ENCODE results near the gene CDH7.

Gene CDH7

DNA sequence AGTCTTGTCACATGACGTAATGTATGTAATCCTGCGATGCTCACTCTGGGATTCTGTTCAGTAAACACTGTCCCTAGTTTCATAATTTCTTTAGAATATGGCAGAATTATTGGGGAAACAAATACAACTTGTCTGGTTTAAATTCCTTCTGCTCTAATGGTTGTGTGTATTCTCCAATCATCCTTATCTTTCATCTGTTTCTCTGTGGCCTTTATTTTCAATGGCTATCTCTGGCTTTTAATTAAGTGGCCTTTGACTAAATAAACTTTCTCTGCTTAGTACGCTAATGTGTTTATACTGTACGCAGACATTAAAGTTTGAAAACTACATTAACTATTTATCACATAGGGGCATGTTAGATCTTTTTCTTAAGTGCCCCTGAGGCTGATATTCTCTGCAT is 40.9 kb downstream of the CDH7 start:
- no peak overlapping the region for H3K4me3 ChIP-seq (ENCODE audit: low read depth in 1 of 2, low read length in 1 of 2)
- no peaks in the 10 kb centered on the region for H3K27me3 ChIP-seq
- no peaks in the 10 kb centered on the region for H3K36me3 ChIP-seq
- TF ChIP-seq, protein P1, sequence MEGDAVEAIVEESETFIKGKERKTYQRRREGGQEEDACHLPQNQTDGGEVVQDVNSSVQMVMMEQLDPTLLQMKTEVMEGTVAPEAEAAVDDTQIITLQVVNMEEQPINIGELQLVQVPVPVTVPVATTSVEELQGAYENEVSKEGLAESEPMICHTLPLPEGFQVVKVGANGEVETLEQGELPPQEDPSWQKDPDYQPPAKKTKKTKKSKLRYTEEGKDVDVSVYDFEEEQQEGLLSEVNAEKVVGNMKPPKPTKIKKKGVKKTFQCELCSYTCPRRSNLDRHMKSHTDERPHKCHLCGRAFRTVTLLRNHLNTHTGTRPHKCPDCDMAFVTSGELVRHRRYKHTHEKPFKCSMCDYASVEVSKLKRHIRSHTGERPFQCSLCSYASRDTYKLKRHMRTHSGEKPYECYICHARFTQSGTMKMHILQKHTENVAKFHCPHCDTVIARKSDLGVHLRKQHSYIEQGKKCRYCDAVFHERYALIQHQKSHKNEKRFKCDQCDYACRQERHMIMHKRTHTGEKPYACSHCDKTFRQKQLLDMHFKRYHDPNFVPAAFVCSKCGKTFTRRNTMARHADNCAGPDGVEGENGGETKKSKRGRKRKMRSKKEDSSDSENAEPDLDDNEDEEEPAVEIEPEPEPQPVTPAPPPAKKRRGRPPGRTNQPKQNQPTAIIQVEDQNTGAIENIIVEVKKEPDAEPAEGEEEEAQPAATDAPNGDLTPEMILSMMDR (IDR thresholded peaks at IDR 0.05) = no peak
- H3K27ac ChIP-seq = no peak overlapping the region
- H3K4me1 ChIP-seq (ENCODE audit: control insufficient read depth in 1 of 2, insufficient read depth in 1 of 2, low read depth in 1 of 2, low read length in 1 of 2) = no peaks in the 10 kb centered on the region
- no peaks in the 10 kb centered on the region for H3K9me3 ChIP-seq

DNA sequence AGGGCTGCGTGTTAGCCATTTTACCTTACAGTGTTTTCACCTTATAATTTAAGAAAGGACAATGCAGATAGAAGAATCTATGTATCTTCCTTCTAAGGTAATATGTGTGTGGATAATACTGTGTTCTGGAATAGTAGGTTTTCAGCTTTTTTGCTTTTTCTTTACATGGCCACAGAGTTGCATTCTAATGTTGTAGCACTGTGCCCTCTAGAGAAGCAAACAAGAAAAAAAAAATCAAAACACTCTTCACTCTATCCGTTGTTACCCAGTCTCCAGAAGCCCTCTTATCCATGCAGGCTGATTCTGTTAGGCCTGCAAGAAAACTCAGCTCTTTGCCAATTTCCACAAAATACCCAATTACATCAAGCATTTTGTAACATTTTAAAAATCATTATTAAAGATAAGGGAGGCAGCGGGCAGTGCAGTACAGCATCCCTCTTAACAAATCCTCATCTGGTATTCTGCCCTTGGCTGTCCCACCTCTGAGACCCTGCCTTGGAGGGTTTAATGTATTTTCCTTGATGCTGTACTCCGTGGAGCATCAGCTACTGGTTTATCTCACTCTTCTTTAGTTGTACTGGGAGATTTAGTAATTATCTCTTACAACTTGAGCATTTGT is 41.8 kb downstream of the CDH7 start:
- TF ChIP-seq, protein P1 (IDR thresholded peaks at IDR 0.05) = no peak
- no peak overlapping the region for H3K4me3 ChIP-seq (ENCODE audit: low read depth in 1 of 2, low read length in 1 of 2)
- no peaks in the 10 kb centered on the region for H3K36me3 ChIP-seq
- H3K9me3 ChIP-seq = no peaks in the 10 kb centered on the region
- H3K27me3 ChIP-seq = no peaks in the 10 kb centered on the region
- H3K27ac ChIP-seq = no peak overlapping the region
- no peaks in the 10 kb centered on the region for H3K4me1 ChIP-seq (ENCODE audit: control insufficient read depth in 1 of 2, insufficient read depth in 1 of 2, low read depth in 1 of 2, low read length in 1 of 2)

DNA sequence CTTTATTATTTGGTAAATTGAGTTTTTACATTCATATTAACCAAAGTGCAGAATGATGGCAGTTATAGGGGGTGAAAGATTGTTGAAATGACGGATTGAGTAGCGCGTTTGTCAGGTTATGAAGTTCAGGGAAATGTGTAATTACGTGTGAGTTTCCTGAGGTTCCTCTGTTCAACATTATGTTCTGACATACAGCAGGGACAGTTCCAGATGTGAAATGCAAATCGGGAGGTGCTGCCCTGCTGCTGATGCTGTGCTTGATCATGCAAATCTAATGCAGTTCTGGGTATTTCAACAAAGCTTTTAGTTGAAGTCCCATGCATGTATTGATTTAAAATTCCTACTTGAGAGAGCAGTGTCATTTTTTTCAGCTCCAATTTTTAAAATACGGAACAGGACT is 57.9 kb downstream of the CDH7 start:
- Histone ChIP-seq H3K4me3 (ENCODE audit: low read depth in 1 of 2, low read length in 1 of 2) (no peak overlapping the region), H3K4me1 (ENCODE audit: control insufficient read depth in 1 of 2, insufficient read depth in 1 of 2, low read depth in 1 of 2, low read length in 1 of 2) (no peaks in the 10 kb centered on the region), H3K9me3 (no peaks in the 10 kb centered on the region), H3K36me3 (no peaks in the 10 kb centered on the region), H3K27ac (no peak overlapping the region), H3K27me3 (no peaks in the 10 kb centered on the region)
- TF ChIP-seq, protein P1 (IDR thresholded peaks at IDR 0.05) = no peak

DNA sequence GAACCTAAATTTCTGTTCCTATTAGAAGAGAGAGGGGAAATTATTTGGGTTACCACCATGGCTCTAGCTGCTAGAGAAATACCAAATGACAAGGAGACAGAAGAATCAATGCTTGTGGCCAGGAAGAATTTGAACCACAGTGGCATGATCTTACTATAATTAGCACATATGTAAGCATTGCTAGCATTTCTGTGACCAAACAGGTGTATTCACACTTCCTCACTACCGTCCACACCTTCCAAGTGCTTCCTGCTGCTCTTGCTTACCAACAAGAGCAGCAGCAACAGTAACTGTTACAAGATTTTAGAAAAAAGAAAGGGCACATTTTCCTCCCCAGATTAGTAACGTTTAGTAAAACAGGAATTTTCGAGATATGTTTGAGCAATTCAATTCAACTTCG is 60.5 kb downstream of the CDH7 start:
- Histone ChIP-seq H3K27me3 (no peaks in the 10 kb centered on the region), H3K27ac (no peak overlapping the region), H3K4me1 (ENCODE audit: control insufficient read depth in 1 of 2, insufficient read depth in 1 of 2, low read depth in 1 of 2, low read length in 1 of 2) (no peaks in the 10 kb centered on the region), H3K4me3 (ENCODE audit: low read depth in 1 of 2, low read length in 1 of 2) (no peak overlapping the region), H3K36me3 (no peaks in the 10 kb centered on the region), H3K9me3 (no peaks in the 10 kb centered on the region)
- TF ChIP-seq, protein P1 (IDR thresholded peaks at IDR 0.05) = no peak

DNA sequence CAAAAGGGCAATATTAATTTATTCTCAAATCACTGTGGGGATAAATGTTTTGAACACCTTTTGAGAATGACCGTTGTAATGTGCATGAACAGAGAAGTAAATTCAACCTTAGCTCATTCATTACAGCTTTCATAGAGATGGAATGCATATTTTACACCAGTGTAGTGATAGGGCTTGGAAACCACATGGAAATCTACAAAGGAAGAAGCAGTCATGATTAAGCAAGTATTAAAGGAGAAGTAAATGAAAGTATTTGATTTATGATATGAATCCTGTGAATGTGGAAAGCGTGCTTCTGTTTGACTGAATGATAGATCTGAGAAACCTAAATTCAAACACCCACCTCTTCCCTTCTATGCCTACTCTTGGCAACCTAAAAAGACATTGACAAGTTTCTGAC is 64.7 kb downstream of the CDH7 start:
- Histone ChIP-seq H3K36me3 (no peaks in the 10 kb centered on the region), H3K27ac (no peak overlapping the region), H3K27me3 (no peaks in the 10 kb centered on the region), H3K4me1 (ENCODE audit: control insufficient read depth in 1 of 2, insufficient read depth in 1 of 2, low read depth in 1 of 2, low read length in 1 of 2) (no peaks in the 10 kb centered on the region), H3K4me3 (ENCODE audit: low read depth in 1 of 2, low read length in 1 of 2) (no peak overlapping the region), H3K9me3 (no peaks in the 10 kb centered on the region)
- TF ChIP-seq, protein P1 (IDR thresholded peaks at IDR 0.05) = no peak

DNA sequence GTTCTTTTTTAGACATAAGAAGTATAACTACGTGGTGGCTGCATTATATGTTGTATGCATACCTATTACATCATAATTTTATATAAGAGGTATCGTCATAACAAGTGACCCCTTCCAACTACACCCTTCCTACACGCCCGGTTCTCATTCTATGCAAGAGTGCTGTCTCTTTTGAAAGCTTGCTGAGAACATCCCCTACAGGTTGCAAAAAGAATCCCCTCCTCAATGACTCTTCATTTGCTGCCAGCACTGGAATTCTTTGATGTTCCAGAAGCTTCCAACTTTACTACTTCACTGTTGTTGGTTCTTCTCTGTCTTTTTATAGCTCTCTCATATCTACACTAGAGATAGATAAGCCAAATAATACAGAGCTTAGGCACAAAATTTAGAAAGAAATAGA is 66.4 kb downstream of the CDH7 start:
- Histone ChIP-seq H3K27me3 (no peaks in the 10 kb centered on the region), H3K4me1 (ENCODE audit: control insufficient read depth in 1 of 2, insufficient read depth in 1 of 2, low read depth in 1 of 2, low read length in 1 of 2) (no peaks in the 10 kb centered on the region), H3K9me3 (no peaks in the 10 kb centered on the region), H3K4me3 (ENCODE audit: low read depth in 1 of 2, low read length in 1 of 2) (no peak overlapping the region), H3K36me3 (no peaks in the 10 kb centered on the region), H3K27ac (no peak overlapping the region)
- TF ChIP-seq, protein P1 (IDR thresholded peaks at IDR 0.05) = no peak

All from neutrophil (primary cell).